T-helper 17 cell (primary cell): ENCODE measurements around the gene LRRC63. TPM values are rescaled to one million over a fixed set of nuclear protein-coding genes. Genes with fewer than 3 reads are reported as not detected.
A peak's percentile ranks its signal among the peaks of the same experiment; 100 is the strongest.

Source experiments
- ATAC-seq: fragments of 150-1000 bp; cut with Tn5 transposase; 2 replicates; pipeline ENCODE4 v1.10.0; 2021; ENCODE audit warnings: mild to moderate bottlenecking, moderate library complexity
- DNase-seq, 3 donors: peaks; one replicate each; pipeline versions ENCODE4 v3.0.0 to v3.0.0-alpha.2; 2020 to 2021
- H3K9me3 ChIP-seq: one replicate; pipeline ENCODE4 v1.7.0; 2013; ENCODE audit warnings: low read length, mild to moderate bottlenecking; ENCODE audit not compliant: control insufficient read depth, poor library complexity, severe bottlenecking
- H3K27ac Mint-ChIP-seq: one replicate; pipeline ENCODE4 v1.8.0; 2022; ENCODE audit warnings: mild to moderate bottlenecking, moderate library complexity, mixed read lengths
- H3K27me3 Mint-ChIP-seq: one replicate; pipeline ENCODE4 v1.8.0; 2022; ENCODE audit warnings: mixed read lengths
- H3K36me3 Mint-ChIP-seq: one replicate; pipeline ENCODE4 v1.8.0; 2022; ENCODE audit warnings: low read depth, mixed read lengths
- H3K4me1 Mint-ChIP-seq: one replicate; pipeline ENCODE4 v1.8.0; 2022; ENCODE audit warnings: mild to moderate bottlenecking, mixed read lengths
- H3K4me3 Mint-ChIP-seq: one replicate; pipeline ENCODE4 v1.8.0; 2022; ENCODE audit warnings: mild to moderate bottlenecking, moderate library complexity, mixed read lengths
- total RNA-seq, 4 donors: library from RNA in 2 of 4; stranded (reverse) in 2 of 4; gene quantifications; one replicate each; pipeline ENCODE4 v1.2.3 and lab custom pipeline; 2022 to 2026

LRRC63 gene
- total RNA-seq, 2 donors from 2014 or later, result 0.39 to 0.60 TPM

DNA sequence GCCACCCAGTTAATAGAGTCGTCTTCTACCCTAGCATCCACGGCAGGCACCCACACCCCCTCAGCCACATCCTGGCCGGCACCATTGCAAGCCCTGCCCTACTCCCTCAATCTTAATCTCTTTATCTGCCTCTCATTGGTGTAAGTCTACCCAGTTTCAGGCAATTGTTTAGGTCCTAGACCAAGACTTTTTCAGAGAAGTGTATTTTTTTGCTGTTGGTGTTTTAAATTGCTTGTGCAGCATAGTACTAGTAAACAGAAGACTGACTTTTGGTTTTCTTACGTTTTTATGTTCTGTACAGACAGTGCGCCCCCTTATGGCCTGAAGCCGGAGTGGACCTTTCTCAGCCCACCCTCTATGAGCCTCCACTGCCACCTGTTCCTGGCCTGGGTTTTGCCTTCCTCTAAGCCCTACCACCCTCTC lies 27.4 kb upstream of the LRRC63 start:
- H3K4me1 Mint-ChIP-seq, result peaks cover 46% of the 10 kb centered on the region
- peak overlapping the region; percentile 99 for H3K27ac Mint-ChIP-seq
- ATAC-seq, result peak; percentile 65
- peak; percentile 47 to 60 (median 55) for DNase-seq
- H3K9me3 ChIP-seq, result no peaks in the 10 kb centered on the region
- H3K4me3 Mint-ChIP-seq, result peak overlapping the region; percentile 94
- no peaks in the 10 kb centered on the region for H3K27me3 Mint-ChIP-seq
- H3K36me3 Mint-ChIP-seq, result peaks cover 3% of the 10 kb centered on the region

GRCh38 chr13:46185634-46186033 lies 26.1 kb upstream of the LRRC63 start:
- ATAC-seq (no peak), DNase-seq (no peak)
- peak overlapping the region; percentile 99 for H3K27ac Mint-ChIP-seq
- H3K9me3 ChIP-seq, result no peaks in the 10 kb centered on the region
- H3K27me3 Mint-ChIP-seq, result no peaks in the 10 kb centered on the region
- H3K36me3 Mint-ChIP-seq, result peaks cover 3% of the 10 kb centered on the region
- H3K4me3 Mint-ChIP-seq, result peak overlapping the region; percentile 80
- peaks cover 35% of the 10 kb centered on the region for H3K4me1 Mint-ChIP-seq

- Mint-ChIP-seq H3K27ac (no peak overlapping the region), H3K36me3 (peaks cover 3% of the 10 kb centered on the region), H3K4me1 (peaks cover 9% of the 10 kb centered on the region), H3K4me3 (no peak overlapping the region), H3K27me3 (no peaks in the 10 kb centered on the region)
- H3K9me3 ChIP-seq, result no peaks in the 10 kb centered on the region
- DNase-seq, result no peak
- no peak for ATAC-seq
These were observed 19.3 kb upstream of the LRRC63 start for GRCh38 chr13:46192412-46192811.

DNA sequence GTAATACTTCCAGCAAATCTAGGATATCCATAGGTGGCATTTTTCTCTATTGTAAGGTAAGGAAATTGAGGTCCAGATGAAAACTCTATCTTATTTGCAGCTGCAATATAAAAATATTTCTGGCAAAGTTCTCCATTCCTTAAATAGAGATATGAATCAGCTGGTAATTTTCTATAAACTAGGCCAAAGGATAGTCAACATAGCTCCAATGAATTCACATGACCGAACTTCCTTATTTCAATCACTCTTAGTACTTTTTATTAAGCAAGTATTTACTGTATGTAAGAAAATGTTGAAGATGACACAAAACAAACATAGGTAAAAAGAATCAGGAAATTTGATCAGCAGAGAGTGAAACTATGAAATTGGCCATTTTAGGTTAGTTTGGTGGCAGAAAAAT lies 16.7 kb upstream of the LRRC63 start:
- Mint-ChIP-seq H3K27me3 (no peaks in the 10 kb centered on the region), H3K27ac (no peak overlapping the region)
- ATAC-seq, result no peak

GRCh38 chr13:46197299-46198048 lies 14.3 kb upstream of the LRRC63 start:
- DNase-seq, result no peak
- no peak overlapping the region for H3K4me3 Mint-ChIP-seq
- H3K27me3 Mint-ChIP-seq, result no peaks in the 10 kb centered on the region
- H3K9me3 ChIP-seq, result no peaks in the 10 kb centered on the region
- no peak overlapping the region for H3K27ac Mint-ChIP-seq
- peaks cover 23% of the 10 kb centered on the region for H3K4me1 Mint-ChIP-seq
- no peak for ATAC-seq
- H3K36me3 Mint-ChIP-seq, result no peaks in the 10 kb centered on the region

More for the DNA sequence above, 16.7 kb upstream of the LRRC63 start:
- Mint-ChIP-seq H3K36me3 (no peaks in the 10 kb centered on the region), H3K4me1 (peaks cover 15% of the 10 kb centered on the region), H3K4me3 (no peak overlapping the region)
- no peak for DNase-seq
- no peaks in the 10 kb centered on the region for H3K9me3 ChIP-seq

- Mint-ChIP-seq H3K27me3 (no peaks in the 10 kb centered on the region), H3K36me3 (no peaks in the 10 kb centered on the region), H3K4me3 (no peak overlapping the region), H3K4me1 (peaks cover 28% of the 10 kb centered on the region), H3K27ac (no peak overlapping the region)
- H3K9me3 ChIP-seq, result no peaks in the 10 kb centered on the region
- no peak for ATAC-seq
- DNase-seq, result no peak
These were observed 13.0 kb upstream of the LRRC63 start for GRCh38 chr13:46198696-46199193.

- ATAC-seq (peak; percentile 83), DNase-seq (no peak)
- H3K4me1 Mint-ChIP-seq, result peaks cover 30% of the 10 kb centered on the region
- H3K9me3 ChIP-seq, result no peaks in the 10 kb centered on the region
- peak overlapping the region; percentile 34 for H3K27ac Mint-ChIP-seq
- H3K27me3 Mint-ChIP-seq, result no peaks in the 10 kb centered on the region
- H3K36me3 Mint-ChIP-seq, result no peaks in the 10 kb centered on the region
- H3K4me3 Mint-ChIP-seq, result peak overlapping the region; percentile 7
These were observed 9.4 kb upstream of the LRRC63 start for GRCh38 chr13:46202188-46202795.

GRCh38 chr13:46202966-46203365 lies 8.8 kb upstream of the LRRC63 start:
- no peak for DNase-seq
- no peaks in the 10 kb centered on the region for H3K27me3 Mint-ChIP-seq
- no peak overlapping the region for H3K27ac Mint-ChIP-seq
- H3K9me3 ChIP-seq, result no peaks in the 10 kb centered on the region
- H3K4me3 Mint-ChIP-seq, result no peak overlapping the region
- H3K4me1 Mint-ChIP-seq, result peaks cover 30% of the 10 kb centered on the region
- no peak for ATAC-seq
- H3K36me3 Mint-ChIP-seq, result no peaks in the 10 kb centered on the region

GRCh38 chr13:46206143-46206542 lies 5.6 kb upstream of the LRRC63 start:
- H3K36me3 Mint-ChIP-seq, result peaks cover 1% of the 10 kb centered on the region
- H3K4me3 Mint-ChIP-seq, result no peak overlapping the region
- peak overlapping the region; percentile 66 for H3K27ac Mint-ChIP-seq
- no peaks in the 10 kb centered on the region for H3K9me3 ChIP-seq
- H3K27me3 Mint-ChIP-seq, result no peaks in the 10 kb centered on the region
- ATAC-seq (no peak), DNase-seq (no peak)
- H3K4me1 Mint-ChIP-seq, result peaks cover 24% of the 10 kb centered on the region

- no peaks in the 10 kb centered on the region for H3K27me3 Mint-ChIP-seq
- H3K27ac Mint-ChIP-seq, result peak overlapping the region; percentile 16
- no peaks in the 10 kb centered on the region for H3K9me3 ChIP-seq
- no peak overlapping the region for H3K4me3 Mint-ChIP-seq
- no peak for DNase-seq
- peaks cover 3% of the 10 kb centered on the region for H3K36me3 Mint-ChIP-seq
- H3K4me1 Mint-ChIP-seq, result peaks cover 20% of the 10 kb centered on the region
- no peak for ATAC-seq
These were observed 3.9 kb upstream of the LRRC63 start for GRCh38 chr13:46207828-46208227.

GRCh38 chr13:46210362-46211083 lies 1.2 kb upstream of the LRRC63 start:
- Mint-ChIP-seq H3K4me1 (peaks cover 22% of the 10 kb centered on the region), H3K27ac (peak overlapping the region; percentile 98), H3K36me3 (peaks cover 3% of the 10 kb centered on the region), H3K27me3 (no peaks in the 10 kb centered on the region), H3K4me3 (peak overlapping the region; percentile 100)
- DNase-seq, result no peak
- H3K9me3 ChIP-seq, result no peaks in the 10 kb centered on the region
- no peak for ATAC-seq

DNA sequence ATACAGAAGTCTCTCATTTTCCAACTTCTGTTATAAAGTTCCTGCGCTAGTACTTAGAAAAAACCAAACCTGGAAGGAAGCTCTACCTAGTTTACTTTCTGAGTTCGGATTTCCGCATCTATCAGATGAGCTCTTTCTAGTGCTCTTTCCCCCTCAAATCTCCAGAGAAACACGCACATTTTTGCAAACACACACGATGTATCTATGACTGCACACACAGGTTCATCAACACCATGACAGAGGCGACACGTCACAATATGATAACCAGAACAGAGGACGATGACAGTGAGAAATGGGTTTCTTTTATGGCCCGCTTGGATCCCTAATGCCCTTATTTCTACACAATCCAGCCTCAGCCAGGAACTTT lies 629 bp upstream of the LRRC63 start:
- H3K27ac Mint-ChIP-seq, result peak overlapping the region; percentile 98
- DNase-seq (peak in 1 of 3 donors; percentile 18), ATAC-seq (peak; percentile 73)
- H3K36me3 Mint-ChIP-seq, result peaks cover 3% of the 10 kb centered on the region
- peak overlapping the region; percentile 100 for H3K4me3 Mint-ChIP-seq
- peaks cover 22% of the 10 kb centered on the region for H3K4me1 Mint-ChIP-seq
- no peaks in the 10 kb centered on the region for H3K9me3 ChIP-seq
- H3K27me3 Mint-ChIP-seq, result no peaks in the 10 kb centered on the region

DNA sequence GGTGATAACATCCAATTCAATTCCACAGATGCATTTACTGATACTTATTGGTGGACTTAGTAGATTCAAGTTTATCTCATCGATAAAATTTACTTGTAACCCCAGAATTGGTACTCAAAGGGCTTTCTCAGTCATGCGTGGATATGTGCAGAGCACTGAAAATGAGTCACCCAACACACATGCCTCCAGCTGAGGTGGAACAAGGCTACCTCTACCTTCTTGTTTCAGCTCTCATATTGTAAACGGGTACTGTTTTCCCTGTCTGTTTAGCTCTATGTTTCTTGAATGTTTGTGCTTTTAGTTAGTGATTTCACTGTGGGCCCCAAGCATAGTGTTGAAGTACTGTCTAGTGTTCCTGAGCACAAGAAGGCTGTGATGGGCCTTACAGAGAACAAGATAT lies 1.5 kb downstream of the LRRC63 start:
- no peaks in the 10 kb centered on the region for H3K9me3 ChIP-seq
- Mint-ChIP-seq H3K4me1 (peaks cover 22% of the 10 kb centered on the region), H3K27ac (no peak overlapping the region), H3K27me3 (no peaks in the 10 kb centered on the region), H3K4me3 (no peak overlapping the region), H3K36me3 (peaks cover 8% of the 10 kb centered on the region)
- DNase-seq (no peak), ATAC-seq (no peak)
